HepG2 (cell line): Measurements from ENCODE around the gene OR7D4. TPM values are rescaled to one million over a fixed set of nuclear protein-coding genes. Genes with fewer than 3 reads are reported as not detected.

Source experiments
- ATAC-seq: fragments of 200-7000 bp; cut with Tn5 transposase; 3 replicates; pipeline ENCODE4 v1.9.1; 2020; ENCODE audit warnings: mild to moderate bottlenecking, moderate library complexity
- BruUV-seq: library from RNA; stranded (reverse); fragments of 400-500 nt; replicated peaks from 2 replicates; lab custom pipeline; 2021; lab: Mats Ljungman, UMichigan
- CTCF ChIA-PET: fragments of 300-600 bp; formaldehyde crosslinking; extraction: SDS; loops from one replicate; lab custom pipeline; 2021; ENCODE audit warnings: low total read pairs, inconsistent platforms, low intra/inter-chr PET ratio; lab: Yijun Ruan, JAX
- POLR2A ChIA-PET: fragments of 350-600 bp; sonication (Branson Sonifier 250); formaldehyde crosslinking; loops from one replicate; lab custom pipeline; 2020; ENCODE audit warnings: antibody characterized with exemption, inconsistent platforms; lab: Yijun Ruan, JAX
- DNase-seq: peaks from one replicate; pipeline ENCODE4 v3.0.0-alpha.2; 2015; ENCODE audit warnings: low spot score
- FAIRE-seq: peaks from 3 replicates; lab custom pipeline; 2011; peaks lifted over from hg19 to GRCh38; lab: Jason Lieb, UNC
- H2AFZ ChIP-seq: one replicate; pipeline ENCODE4 v1.6.1; 2011; ENCODE audit warnings: low read length, inconsistent platforms
- H3K27ac ChIP-seq: fragments of 300-600 bp; 3 replicates; pipeline ENCODE4 v1.8.0; 2011; ENCODE audit warnings: mixed run types, mild to moderate bottlenecking, mixed read lengths, low read length, inconsistent platforms; ENCODE audit not compliant: insufficient read depth; ENCODE audit errors: extremely low read length
- H3K27me3 ChIP-seq, 2 experiments: fragments of 200-600 bp in 1 of 2; 2 replicates in 1 of 2; 3 replicates in 1 of 2; pipeline versions ENCODE4 v1.6.0 to v1.8.0; 2011; ENCODE audit warnings: low read length in 2 of 2, mild to moderate bottlenecking in 2 of 2, moderate library complexity in 2 of 2, inconsistent platforms in 1 of 2; ENCODE audit not compliant: insufficient read depth in 2 of 2, control insufficient read depth in 1 of 2
- H3K36me3 ChIP-seq, 2 experiments: fragments of 200-600 bp in 1 of 2; replicated peaks in 1 of 2; 2 replicates in 1 of 2; 3 replicates in 1 of 2; pipeline versions ENCODE4 v1.5.1 to v1.8.0; 2011; ENCODE audit warnings: low read length in 2 of 2, inconsistent platforms in 1 of 2; ENCODE audit not compliant: insufficient read depth in 2 of 2, control insufficient read depth in 1 of 2
- H3K4me1 ChIP-seq: 2 replicates; pipeline ENCODE4 v1.5.1; 2012; ENCODE audit warnings: low read length, inconsistent platforms; ENCODE audit not compliant: insufficient read depth
- H3K4me2 ChIP-seq: 2 replicates; pipeline ENCODE4 v1.6.0; 2011; ENCODE audit warnings: low read depth, low read length, inconsistent platforms
- H3K4me3 ChIP-seq, 3 experiments: fragments of 200-600 bp in 1 of 3; sonication (generic), shearing (Covaris generic) in 1 of 3; replicated peaks in 1 of 3; 2 replicates each; pipeline ENCODE4 v1.5.1; 2011 to 2016; ENCODE audit warnings: low read length in 3 of 3, inconsistent platforms in 2 of 3, low read depth in 2 of 3, mild to moderate bottlenecking in 2 of 3, control low read depth in 1 of 3, mixed read lengths in 1 of 3; ENCODE audit not compliant: insufficient read depth in 1 of 3
- H3K79me2 ChIP-seq: one replicate; pipeline ENCODE4 v1.6.1; 2011; ENCODE audit warnings: low read length, inconsistent platforms; ENCODE audit not compliant: insufficient read depth
- H3K9ac ChIP-seq: 2 replicates; pipeline ENCODE4 v1.6.0; 2011; ENCODE audit warnings: mild to moderate bottlenecking, low read depth, low read length, inconsistent platforms; ENCODE audit not compliant: insufficient read depth
- H3K9me3 ChIP-seq: 2 replicates; pipeline ENCODE4 v1.5.1; 2012; ENCODE audit warnings: mild to moderate bottlenecking, low read length
- H4K20me1 ChIP-seq: 2 replicates; pipeline ENCODE4 v1.6.0; 2011; ENCODE audit warnings: inconsistent platforms, mild to moderate bottlenecking, low read length, moderate library complexity; ENCODE audit not compliant: insufficient read depth
- CEBPG ChIP-seq: IDR thresholded peaks from 2 replicates; pipeline ENCODE4 v1.6.1; 2016
- KMT2A ChIP-seq: sonication (generic); formaldehyde crosslinking; IDR thresholded peaks from 2 replicates; pipeline ENCODE4 v1.4.0; 2020; ENCODE audit warnings: missing genetic modification reagents
- MIER3 ChIP-seq: IDR thresholded peaks from 2 replicates; pipeline ENCODE4 v1.6.1; 2016; ENCODE audit warnings: missing compliant biosample characterization, borderline replicate concordance
- MYNN ChIP-seq: sonication (generic); formaldehyde crosslinking; IDR thresholded peaks from 2 replicates; pipeline ENCODE4 v1.4.0; 2020; ENCODE audit warnings: mild to moderate bottlenecking, low read depth, missing genetic modification reagents
- NRL ChIP-seq: sonication (generic); formaldehyde crosslinking; IDR thresholded peaks from 2 replicates; pipeline ENCODE4 v1.5.0; 2020; ENCODE audit warnings: missing genetic modification reagents, mild to moderate bottlenecking, moderate library complexity, borderline replicate concordance
- RFXAP ChIP-seq: sonication (generic); formaldehyde crosslinking; IDR thresholded peaks from 2 replicates; pipeline ENCODE4 v1.4.0; 2020; ENCODE audit warnings: missing genetic modification reagents, borderline replicate concordance
- ZIK1 ChIP-seq: sonication (generic); formaldehyde crosslinking; IDR thresholded peaks from 2 replicates; pipeline ENCODE4 v1.5.0; 2020; ENCODE audit warnings: mild to moderate bottlenecking, low read depth, missing genetic modification reagents, borderline replicate concordance
- ZNF772 ChIP-seq: sonication (generic); formaldehyde crosslinking; IDR thresholded peaks from 2 replicates; pipeline ENCODE4 v1.5.0; 2020; ENCODE audit warnings: mild to moderate bottlenecking, missing genetic modification reagents
- WGBS: methylation state at CpG from one replicate; pipeline ENCODE4 v1.1.6; 2017; ENCODE audit warnings: low lambda C conversion rate; 5-methylcytosine and 5-hydroxymethylcytosine counted together
- in situ Hi-C: cut with HindIII; loops from 2 replicates; pipeline ENCODE4 v1.10.0; 2017; ENCODE audit warnings: low pct_unique_long_range_greater_than_20kb; ENCODE audit not compliant: extremely low pct_ligation_motif_present
- intact Hi-C: fragments of 100-400 bp; cut with micrococcal nuclease; formaldehyde crosslinking; loops from one replicate; pipeline ENCODE4 v1.10.0; 2022; ENCODE audit not compliant: unreplicated experiment
- polyA plus RNA-seq, 8 experiments: library from polyadenylated mRNA; depleted of rRNA in 3 of 8; stranded (reverse) in 7 of 8; unstranded in 1 of 8; fragments of >200 nt; fragmentation: Illumina TruSeq in 4 of 8; extraction: Trizol in 4 of 8; gene quantifications; 2 replicates each; pipeline versions ENCODE4 v1.2.1 to v1.2.3, GENCODE V29; 2011 to 2016; ENCODE audit warnings: low read depth in 4 of 8, missing spikeins in 1 of 8, mixed read lengths in 1 of 8; ENCODE audit not compliant: insufficient read depth in 1 of 8
- total RNA-seq, 5 experiments: library from RNA; depleted of rRNA; stranded (reverse); fragments of >200 nt; fragmentation: Illumina TruSeq; extraction: Trizol; gene quantifications; 2 replicates each; pipeline ENCODE4 v1.2.3, GENCODE V29; 2016; ENCODE audit warnings: low read depth in 1 of 5
- TF ChIP-seq, protein P1 (sequence below): sonication (generic); formaldehyde crosslinking; IDR thresholded peaks from 2 replicates; pipeline ENCODE4 v1.4.0; 2020; ENCODE audit warnings: missing genetic modification reagents

OR7D4 gene
- total and polyA plus RNA-seq, 2 of the 13 experiments (the other 11 are each of a cell fraction or from before 2014, with no cell fraction given) = not detected

DNA sequence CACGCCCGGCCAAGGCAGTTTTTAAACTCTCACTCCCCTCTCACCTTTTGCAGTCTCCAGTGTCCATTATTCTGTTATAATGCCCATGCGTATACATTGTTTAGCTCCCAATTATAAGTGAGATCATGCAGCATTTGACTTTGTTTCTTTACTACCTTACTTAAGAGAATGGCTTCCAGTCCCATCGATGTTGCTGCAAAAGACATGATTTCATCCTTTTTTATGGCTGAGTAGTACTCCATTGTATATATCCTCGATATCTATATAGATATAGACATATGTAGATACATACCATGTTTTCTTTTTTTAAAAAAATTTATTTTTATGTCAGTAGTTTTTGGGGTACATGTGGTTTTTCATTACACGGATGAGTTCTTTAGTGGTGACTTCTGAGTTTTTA, 32.2 kb downstream of the OR7D4 start:
- Histone ChIP-seq H3K9ac (no peak overlapping the region), H3K79me2 (no peaks in the 10 kb centered on the region), H3K36me3 (no peaks in the 10 kb centered on the region), H2AFZ (no peak overlapping the region), H3K9me3 (no peaks in the 10 kb centered on the region), H3K4me3 (no peak overlapping the region)
- ATAC-seq (no peak), DNase-seq (no peak), FAIRE-seq (no peak)
- WGBS = 42% methylated on average over 6 of the region's 6 CpGs
- in situ Hi-C loops = no loop called here
- POLR2A ChIA-PET = no interaction called here
- no peak for TF ChIP-seq CEBPG (CRISPR knock-in tag)
- no peak for TF ChIP-seq ZNF772 (CRISPR knock-in tag)
- no peak for TF ChIP-seq NRL (CRISPR knock-in tag)
- no peak for TF ChIP-seq RFXAP (CRISPR knock-in tag)
- TF ChIP-seq KMT2A (CRISPR knock-in tag) = no peak
- TF ChIP-seq, protein P1, sequence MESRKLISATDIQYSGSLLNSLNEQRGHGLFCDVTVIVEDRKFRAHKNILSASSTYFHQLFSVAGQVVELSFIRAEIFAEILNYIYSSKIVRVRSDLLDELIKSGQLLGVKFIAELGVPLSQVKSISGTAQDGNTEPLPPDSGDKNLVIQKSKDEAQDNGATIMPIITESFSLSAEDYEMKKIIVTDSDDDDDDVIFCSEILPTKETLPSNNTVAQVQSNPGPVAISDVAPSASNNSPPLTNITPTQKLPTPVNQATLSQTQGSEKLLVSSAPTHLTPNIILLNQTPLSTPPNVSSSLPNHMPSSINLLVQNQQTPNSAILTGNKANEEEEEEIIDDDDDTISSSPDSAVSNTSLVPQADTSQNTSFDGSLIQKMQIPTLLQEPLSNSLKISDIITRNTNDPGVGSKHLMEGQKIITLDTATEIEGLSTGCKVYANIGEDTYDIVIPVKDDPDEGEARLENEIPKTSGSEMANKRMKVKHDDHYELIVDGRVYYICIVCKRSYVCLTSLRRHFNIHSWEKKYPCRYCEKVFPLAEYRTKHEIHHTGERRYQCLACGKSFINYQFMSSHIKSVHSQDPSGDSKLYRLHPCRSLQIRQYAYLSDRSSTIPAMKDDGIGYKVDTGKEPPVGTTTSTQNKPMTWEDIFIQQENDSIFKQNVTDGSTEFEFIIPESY (CRISPR knock-in tag) = no peak
- TF ChIP-seq ZIK1 (CRISPR knock-in tag) = no peak
- no peak for TF ChIP-seq MYNN (CRISPR knock-in tag)
- TF ChIP-seq MIER3 = no peak
- TF ChIP-seq, all 625 proteins: peak for 0
- Histone ChIP-seq H3K4me1 (no peaks in the 10 kb centered on the region), H3K4me2 (no peak overlapping the region), H3K27me3 (no peaks in the 10 kb centered on the region), H3K27ac (no peak overlapping the region), H4K20me1 (no peaks in the 10 kb centered on the region)
- CTCF ChIA-PET = no interaction called here
- no TSS peak for BruUV-seq
- intact Hi-C loops = no loop called here
